GM18868 (cell line): ENCODE data around the gene CEBPG.

Source experiments
- ATAC-seq: cut with Tn5 transposase; IDR thresholded peaks from one replicate; pipeline ENCODE4 v1.9.1; 2021; ENCODE audit warnings: mild to moderate bottlenecking, moderate library complexity; ENCODE audit not compliant: unreplicated experiment

CEBPG gene

DNA sequence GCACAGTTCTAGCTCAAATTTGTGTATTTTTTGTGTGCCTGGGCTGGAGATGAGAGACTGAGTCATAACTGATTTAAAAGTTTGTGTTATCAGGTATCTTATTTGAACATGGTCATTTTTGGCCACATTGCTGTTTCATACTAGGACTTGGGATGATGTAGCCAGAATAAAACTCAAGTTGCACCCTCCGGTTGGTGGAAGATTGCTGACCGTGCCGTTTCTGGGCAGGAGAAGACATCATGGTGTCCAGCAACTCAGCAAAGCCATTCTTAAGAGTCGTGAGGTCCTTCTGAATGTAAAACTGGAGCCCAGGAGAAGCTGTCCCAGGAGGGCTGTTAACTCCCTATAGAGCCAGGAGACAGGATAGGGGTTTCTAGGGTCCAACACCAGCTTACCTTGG, 7.6 kb downstream of the CEBPG start:
- ATAC-seq: no peak

DNA sequence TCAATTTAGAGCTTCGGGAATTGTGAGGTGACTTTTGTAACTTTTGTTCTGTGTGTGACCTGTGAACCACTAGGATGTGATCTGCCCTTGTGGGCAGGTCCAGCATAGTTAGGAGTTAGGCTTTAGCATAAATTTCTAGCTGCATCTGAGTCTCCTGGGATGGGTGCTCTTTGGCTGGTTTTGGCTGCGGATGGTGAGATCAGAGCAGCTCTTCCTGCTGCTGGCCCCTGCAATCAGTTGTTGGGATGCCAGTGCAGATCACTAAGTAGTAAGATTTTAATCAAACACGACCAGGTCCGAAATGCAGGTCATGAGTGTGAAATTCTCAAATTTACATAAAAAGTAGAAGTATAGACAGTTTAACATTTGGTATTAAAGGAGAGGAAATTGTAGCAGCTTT, 8.5 kb downstream of the CEBPG start:
- no peak for ATAC-seq

DNA sequence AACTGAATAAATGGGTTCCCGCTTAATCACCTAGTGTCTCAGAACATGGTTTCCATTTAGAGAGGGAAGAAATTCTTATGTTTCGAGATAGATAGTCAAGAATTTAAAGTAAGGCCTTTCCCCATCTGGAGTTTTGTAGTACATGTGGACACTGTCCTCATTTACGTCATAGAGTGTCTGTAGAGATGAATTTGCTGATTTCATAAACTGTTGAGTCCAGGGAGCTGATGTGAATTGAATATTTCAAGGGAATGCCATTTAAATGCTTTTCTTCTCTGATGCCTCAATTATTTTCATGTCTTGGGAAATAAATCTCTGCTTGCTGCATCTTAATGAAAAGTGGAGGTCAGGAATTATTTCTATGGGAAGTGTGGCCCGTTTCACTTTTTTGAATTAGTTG, 9.5 kb downstream of the CEBPG start:
- no peak for ATAC-seq

DNA sequence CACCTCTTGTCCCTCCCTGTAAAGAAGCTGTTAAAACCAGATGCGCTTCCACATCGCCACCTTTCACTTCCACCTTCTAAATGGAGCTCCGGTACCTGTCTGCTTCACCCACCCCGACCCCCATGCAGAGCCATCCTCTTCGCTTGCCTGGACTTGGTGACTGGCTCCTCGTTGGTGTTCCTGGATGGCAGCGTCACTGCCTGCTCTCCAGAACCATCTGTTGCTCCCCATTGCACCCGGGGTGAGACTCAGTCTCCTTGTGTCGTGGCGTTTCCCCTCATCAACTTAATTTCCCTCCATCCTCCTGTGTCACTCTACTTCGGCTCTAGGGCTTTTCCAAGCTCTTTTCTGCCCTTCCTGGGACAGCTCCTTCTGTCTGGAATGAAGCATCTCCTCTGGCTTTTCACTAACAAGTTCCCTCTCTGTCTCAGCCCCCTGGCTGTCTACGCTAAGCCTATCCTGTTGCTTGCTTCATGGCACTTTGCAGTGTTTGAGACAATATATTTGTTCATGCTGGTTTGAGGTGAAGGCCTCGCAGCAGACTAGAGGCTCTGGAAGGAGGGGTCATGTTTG, 10.3 kb downstream of the CEBPG start:
- ATAC-seq: no peak

DNA sequence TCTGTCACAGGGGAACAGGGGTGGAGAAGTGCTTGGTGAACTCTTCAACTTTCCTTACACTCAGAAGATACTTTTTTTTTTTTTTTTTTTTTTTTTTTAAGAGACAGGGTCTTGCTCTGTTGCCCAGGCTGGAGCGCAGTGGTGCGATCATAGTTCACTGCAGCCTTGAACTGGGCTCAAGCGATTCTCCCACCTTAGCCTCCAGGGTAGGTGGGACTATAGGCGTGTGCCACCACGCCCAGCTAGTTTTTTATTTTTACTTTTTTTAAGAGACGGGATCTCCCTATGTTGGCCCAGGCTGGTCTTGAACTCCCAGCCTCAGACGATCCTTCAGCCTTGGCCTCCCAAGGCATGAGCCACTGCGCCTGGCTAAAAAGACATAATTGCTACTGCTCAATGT, 11.5 kb downstream of the CEBPG start:
- ATAC-seq: no peak

DNA sequence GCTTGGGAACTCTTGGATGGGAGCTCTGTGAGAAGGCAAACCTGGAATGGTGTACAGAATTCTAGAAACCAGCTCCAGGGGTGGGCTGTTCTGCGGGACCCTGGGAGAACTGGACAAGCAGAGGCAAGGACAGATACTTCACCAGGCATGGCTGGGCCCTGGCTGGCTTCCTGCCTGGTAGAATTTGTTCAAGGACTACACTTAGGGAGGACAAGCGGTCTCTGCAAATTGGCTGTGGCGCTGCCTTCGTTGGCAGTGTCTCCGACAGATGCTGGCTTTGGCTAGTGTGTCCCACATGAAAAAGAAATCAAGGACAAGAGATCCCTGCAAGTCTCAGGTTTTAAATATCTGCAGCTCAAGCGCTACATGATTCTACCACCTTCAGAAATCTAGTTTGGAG, 12.4 kb downstream of the CEBPG start:
- ATAC-seq: no peak

DNA sequence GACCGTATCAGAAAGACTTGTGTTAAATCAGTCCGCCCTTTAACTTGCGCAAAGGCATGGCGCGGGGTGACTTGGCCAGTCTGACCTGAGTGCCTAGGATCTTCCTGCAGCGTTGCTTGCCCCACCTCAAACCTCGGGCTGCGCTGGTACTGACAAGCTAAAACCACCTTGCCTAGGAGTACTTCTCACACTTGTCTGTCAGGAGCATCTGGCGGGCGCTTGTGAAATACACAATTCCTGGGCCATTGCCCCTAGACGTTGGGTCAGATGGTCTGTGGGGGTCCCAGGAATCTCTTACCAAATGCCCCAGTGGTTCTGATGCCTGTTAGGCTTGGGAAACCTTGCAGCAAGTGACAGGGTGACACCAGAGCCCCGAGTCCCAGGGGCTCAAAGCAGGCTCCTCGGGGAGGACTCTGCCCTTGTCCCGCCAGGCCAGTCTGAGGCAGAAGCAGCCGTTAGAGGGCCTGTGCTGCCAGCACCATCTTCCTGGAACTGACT, 12.9 kb downstream of the CEBPG start:
- ATAC-seq: no peak

DNA sequence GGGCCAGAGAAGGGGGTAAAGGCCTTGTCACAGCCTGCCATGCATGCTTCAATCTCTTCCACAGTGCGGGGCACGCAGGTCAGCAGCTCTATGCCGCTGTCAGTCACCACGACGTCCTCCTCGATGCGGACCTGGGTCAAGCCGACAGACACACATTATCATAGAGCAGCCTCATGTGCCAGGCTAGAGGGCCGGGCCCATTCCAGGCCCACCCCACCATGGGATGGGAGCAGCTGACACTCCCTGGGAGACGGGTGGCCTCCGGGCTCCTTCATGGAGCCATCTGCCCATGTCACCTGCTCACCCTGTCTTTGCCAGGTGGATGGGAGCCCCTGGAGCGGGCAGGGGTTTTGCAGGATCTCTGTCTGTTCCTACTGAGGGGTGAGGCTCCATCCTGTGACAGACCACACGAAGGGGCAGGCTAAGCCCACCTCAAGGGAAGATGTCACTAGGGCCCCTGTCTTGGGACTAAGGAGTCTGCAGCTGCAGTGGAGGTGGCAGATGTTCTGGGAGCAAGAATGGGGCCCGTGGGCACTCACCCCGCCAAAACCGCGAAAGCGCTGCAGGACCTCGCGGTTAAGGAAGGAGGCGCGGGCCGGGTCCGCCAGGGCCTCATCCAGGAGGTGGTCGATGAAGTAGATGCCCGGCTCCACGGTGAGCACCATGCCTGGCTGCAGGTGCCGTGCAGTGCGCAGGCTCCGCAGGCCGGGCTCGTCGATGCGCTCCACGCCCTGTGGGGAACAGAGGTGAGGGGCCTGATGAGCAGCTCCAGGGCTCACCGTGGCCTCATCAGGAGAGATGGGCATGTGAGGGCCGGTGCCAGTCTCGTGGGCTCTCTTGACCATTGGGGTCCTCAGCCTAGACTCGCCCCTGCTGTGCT, 14.1 kb downstream of the CEBPG start:
- no peak for ATAC-seq

DNA sequence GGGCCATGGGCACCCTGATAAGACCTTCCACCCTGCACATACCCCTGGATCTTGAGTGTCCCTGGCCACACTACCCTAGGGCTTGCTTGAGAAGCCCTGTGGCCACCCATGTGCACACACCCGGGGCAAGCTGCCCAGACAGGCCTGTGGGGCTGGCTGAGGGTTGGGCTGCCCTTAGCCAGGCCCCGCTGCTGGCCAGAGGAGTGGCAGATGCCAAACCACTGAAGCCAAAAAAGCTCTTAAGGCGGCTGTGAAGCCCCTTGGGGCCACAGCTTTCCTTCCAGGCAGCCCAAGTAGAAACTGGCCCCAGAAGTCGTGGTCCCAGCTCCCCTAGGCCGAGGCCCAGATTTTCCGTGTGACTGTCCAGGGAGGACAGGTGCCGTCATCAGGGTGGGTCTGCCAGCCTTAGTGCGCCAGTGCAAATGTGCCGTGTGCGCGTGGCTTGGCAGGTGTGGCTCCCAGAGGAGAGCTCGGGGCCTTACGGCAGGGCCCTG, 14.8 kb downstream of the CEBPG start:
- ATAC-seq: no peak

DNA sequence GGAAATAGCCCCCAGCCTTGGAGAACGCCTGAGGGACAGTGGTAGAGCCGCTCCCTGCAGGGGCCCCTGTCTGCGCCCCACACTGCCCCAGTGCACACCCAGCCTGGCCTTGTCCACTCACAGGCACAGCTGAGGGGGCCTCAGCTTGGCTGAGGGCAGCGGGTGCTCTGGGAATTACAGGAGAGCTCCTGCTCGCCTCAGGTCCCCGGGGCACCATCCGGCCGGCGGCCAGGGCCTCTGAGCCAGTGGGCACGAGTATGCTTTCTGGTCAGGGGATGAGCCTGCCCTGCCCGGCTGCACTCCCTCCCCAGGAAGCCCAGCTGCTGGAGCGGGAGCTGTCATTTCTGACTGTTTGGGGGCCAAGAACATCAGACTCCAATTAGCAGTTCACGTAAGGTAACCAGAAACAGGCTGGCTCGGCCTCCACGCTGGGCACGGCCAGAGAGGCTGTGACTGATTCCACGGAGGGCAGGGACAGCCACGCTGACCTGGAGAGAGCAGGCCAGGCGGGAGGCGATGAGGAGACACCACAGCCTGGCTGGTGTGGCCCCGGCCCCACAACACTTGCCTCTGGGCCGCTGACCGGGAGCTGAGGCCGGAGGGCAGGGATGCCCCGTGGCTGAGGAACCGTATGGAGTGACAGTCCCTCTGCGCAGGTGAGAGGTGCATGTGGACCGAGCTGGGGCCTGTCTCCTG, 15.4 kb downstream of the CEBPG start:
- no peak for ATAC-seq

DNA sequence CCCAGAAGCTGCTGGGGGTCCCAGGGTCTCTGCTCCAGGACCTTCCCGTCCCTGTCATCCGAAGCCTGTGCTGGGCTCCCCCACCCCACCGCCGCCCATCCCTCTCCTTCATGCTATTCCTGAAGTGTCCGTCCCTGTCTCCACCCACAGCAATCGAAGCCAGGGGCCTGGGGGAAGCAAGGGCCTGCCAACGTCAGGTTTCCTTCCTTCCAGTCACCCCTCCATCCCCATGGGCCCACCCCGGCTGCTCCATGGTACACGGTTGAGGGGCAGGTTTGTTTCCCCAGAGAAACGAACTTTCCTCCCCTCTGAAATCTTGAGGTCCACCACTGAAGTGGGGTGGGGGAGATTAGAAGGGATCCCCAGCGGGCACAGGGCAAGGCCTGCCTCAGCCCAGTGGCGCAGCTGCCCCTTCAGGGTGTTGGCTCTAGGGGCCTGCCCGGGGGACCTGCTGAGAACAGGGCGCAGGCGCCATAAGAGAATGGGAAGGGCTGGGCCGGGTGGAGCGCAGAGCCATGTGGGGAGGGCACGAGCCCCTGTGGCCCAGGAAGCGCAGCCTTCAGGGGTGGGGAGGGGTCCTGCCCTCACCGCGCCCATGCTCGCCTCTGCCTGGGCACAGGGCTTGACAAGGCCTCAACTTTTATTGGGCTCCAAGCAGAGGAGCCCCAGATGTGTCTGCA, 16.1 kb downstream of the CEBPG start:
- no peak for ATAC-seq

DNA sequence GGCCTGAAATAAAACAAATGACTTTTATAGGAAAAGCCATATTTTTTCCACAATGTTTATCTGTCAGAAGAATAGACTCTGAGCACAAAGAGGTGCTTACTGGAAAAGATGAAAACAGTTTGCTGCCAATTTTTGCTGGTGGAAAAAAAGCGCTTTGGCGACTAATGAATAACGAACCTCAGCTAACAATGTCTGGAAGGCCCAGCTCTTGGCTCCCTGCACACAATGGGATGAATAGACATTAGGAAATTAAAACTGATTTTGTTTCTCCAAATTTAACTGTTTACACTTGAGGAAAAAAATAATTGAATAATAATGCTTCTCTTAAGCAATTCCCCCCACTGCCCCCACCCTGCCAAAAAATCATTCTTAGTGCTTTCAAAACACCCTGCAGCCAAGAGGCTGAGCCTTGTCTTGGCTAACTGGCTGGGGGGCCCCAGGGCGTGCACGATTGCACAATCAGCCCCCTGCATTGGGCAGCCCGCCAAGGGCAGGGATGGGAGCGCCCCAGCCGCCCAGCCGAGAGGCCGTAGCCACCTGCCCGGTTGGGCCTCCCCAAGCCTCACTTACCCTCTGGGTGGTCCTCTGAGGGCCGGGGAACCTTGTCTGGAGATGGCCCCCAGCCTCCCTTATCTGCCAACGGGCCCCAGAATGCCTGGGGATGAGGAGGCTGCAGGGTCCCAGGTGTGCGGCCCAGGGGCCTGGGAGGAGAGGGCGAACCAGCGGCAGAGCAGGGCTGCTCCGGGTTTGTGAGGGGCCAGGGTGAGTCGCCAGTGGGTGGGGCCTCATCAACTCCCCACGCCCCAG, 16.8 kb downstream of the CEBPG start:
- no peak for ATAC-seq

DNA sequence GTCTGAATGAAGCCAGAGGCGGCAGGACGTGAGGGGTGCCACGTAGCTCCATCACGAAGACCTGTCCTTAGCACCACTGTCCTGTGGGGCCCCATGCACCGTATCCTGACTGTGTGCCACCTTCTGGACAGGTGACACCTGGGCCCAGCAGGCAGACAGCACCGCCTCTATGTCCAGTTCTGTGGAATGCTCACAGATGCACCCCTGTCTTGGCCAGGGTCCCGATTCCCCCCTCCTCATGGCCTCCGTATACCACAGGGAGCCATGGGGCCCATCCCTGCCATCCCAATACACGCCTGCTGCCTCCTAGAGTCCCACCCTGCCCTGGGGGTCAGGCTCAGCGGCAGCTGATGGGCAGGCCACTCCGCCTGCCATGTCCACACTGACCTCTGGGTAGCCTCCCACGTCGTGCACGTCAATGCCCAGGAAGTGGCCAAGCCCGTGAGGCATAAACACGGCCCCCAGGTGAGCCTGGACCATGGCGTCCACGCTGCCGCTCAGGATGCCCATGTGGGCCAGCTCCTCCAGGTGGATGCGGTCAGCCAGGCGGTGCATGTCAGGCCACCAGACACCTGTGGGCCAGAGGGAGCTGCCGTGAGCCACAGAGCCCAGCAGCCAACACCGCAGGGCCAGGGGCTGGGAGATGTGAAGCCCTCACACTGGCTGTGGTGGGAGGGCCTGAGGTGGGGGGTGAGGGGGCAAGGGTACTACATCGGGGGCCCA, 17.6 kb downstream of the CEBPG start:
- ATAC-seq: no peak

DNA sequence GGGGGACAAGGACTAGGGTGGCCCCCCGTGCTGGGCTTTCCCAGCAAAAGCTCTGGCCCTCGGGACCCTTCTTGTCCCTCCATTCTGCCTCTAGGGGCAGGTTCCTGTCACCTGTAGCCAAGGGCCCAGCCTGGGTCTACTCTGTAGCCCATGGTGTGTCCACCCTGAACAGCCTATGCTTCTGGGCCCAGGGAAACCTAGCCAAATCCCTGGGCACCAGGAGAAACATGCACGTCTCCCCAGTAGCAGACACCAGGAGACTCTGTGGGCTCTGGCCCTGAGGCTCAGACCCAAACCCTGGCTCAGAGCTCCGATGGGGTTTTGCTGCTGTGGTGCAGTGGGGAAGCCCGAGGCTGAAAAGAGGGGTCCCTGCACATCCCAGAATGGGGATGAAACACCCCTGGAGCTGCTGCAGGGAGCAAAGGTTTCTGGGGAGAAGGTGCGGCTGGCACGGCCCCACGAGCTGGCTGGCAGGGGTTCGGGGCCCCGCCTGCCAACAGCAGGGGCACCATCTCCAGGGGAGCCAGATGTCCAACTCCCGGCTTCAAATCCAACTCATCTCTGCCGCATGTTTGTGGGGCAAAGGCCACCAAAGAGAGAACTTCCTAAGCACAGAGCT, 18.2 kb downstream of the CEBPG start:
- no peak for ATAC-seq

DNA sequence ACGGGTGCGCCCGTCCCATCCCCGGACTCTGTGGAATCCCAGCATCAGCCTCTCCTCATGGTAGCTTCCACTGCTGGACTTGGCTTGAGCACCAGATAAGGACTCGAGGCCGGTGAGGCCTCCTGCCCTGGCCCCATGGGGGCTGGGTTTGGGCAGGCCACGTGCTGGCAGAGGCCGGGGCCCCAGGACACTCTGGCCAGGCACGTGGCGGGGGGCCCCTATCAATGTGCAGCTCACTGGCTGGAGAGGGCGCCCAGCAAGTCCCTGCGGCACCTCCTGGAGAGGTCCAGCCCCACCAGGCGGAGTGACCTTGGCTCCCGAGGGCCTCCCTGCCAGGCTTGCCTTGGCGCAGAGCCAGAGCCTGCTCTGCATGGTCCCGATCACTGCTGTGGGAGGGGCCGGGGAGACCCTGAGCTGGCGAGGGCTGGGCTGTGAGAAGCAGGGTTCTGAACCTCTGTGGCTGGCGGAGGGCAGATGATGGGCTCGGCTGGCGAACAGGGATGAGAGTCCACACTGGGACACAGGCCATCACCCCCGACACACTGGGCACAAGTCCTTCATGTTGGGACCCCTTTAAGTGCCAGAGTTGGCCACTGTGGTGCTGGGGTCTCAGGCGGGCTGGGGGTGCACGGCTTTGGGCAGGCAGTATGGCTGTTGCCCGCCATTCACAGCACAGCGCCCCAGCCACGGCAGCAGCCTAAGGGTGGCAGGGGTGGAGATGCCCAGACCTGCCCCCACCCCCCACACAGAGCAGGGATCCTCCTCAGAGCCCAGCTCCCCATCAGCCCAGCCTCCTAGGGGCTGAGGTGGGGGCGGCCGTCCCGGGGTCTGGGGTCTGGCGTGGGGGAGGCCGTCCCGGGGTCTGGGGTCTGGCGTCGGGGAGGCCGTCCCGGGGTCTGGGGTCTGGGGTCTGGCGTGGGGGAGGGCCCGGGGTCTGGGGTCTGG, 19.1 kb downstream of the CEBPG start:
- ATAC-seq: no peak

DNA sequence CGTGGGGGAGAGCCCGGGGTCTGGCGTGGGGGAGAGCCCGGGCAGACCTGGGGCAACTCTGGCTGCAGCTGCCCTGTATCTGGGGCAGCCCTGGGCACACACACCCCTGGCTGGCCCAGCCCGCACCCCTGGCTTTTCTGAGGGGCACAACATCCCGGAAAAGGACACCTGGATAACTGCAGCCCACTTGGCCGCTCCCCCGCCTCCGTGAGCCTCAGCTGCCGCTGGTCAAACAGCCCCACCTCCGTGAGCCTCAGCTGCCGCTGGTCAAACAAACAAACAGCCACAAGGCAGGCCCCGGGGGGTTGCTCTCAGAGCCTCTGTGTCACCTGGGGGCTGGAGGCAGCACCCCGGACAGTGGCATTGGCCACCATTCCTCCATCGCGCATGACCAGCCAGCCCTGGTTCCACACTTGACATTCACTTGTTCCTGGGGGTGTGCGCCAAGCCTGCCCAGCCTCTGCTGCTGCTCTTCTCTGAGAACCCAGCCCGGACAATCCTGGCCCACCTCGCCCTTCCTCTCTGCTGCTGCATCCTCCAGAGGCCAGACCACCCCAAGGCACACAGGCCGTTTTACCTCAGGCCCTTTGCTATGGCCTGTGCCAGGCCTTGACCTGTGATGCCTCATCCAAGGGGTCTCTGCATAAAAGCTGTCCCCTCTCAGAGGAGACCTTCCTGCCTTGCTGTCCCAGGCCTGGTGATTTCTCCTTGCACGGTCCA, 19.9 kb downstream of the CEBPG start:
- ATAC-seq: no peak

DNA sequence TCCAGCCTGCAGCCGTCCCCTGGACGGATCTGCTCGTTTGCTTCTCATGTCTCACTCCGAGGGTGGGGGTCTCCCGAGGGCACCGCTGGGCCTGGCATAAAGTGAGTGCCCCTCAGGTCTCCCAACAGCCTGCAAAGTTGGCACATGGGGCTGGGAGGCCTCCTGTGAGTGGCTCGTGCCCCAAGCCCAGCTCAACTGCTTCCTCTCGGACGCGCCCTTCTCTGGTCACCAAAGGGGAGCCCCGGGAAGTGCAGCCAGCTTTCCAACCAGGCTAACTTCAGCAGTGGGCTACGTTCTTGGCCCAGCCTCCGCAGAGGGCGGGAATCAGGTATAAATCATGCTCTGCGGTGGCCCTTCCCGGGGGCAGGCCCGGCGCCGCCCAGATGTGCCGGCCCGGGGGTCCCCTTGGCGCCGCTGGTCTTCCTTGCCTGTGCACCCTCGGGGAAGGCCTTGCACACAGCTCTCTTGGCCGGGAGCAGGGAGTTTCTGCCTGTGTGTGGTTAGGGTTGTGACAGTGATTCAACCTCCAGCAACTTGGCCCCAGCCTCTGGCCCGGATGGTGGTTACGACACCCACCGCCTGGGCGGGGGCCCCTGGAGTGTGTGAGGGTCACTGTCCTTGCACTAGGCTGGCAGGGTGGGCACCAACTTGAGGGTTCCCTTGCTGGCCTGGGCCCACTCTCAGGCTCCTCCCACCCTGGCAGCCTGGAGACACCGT, 20.7 kb downstream of the CEBPG start:
- no peak for ATAC-seq
